ENCODE results near the gene RPL7A.

DNA sequence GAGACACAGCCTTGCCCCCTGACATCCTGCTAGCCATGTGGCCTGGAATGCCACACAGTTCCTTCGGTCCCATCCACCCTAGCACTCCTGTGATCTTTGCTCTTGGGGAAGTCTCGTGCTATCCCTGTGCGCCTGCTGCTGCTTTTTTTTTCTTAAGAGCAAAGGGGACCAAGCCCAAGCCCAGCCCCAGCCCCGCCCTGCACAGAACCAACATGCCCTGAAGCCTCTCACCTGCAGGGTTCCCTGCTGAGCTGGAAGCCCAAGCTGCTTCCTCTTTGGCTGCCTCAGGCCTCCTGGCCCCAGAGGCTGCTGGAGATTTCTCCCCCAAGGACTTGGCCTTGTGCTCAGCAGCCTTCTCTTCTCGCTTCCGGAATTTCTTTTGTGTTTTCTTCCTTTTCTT lies 13.9 kb upstream of the RPL7A start:
- TF ChIP-seq POLR2AphosphoS5 (IDR thresholded peaks at IDR 0.05; ENCODE audit: low read depth, low read length) (no peak), TAF1 (IDR thresholded peaks at IDR 0.05; ENCODE audit: borderline replicate concordance, insufficient read depth, low read length) (no peak), SIN3A (IDR thresholded peaks at IDR 0.05; ENCODE audit: borderline replicate concordance, insufficient read depth, low read length) (no peak), FOXP2 (optimal IDR thresholded peaks at IDR 0.05; ENCODE audit: borderline replicate concordance, extremely low read depth, extremely low read length, insufficient read depth) (no peak)
- TF ChIP-seq, protein P1, sequence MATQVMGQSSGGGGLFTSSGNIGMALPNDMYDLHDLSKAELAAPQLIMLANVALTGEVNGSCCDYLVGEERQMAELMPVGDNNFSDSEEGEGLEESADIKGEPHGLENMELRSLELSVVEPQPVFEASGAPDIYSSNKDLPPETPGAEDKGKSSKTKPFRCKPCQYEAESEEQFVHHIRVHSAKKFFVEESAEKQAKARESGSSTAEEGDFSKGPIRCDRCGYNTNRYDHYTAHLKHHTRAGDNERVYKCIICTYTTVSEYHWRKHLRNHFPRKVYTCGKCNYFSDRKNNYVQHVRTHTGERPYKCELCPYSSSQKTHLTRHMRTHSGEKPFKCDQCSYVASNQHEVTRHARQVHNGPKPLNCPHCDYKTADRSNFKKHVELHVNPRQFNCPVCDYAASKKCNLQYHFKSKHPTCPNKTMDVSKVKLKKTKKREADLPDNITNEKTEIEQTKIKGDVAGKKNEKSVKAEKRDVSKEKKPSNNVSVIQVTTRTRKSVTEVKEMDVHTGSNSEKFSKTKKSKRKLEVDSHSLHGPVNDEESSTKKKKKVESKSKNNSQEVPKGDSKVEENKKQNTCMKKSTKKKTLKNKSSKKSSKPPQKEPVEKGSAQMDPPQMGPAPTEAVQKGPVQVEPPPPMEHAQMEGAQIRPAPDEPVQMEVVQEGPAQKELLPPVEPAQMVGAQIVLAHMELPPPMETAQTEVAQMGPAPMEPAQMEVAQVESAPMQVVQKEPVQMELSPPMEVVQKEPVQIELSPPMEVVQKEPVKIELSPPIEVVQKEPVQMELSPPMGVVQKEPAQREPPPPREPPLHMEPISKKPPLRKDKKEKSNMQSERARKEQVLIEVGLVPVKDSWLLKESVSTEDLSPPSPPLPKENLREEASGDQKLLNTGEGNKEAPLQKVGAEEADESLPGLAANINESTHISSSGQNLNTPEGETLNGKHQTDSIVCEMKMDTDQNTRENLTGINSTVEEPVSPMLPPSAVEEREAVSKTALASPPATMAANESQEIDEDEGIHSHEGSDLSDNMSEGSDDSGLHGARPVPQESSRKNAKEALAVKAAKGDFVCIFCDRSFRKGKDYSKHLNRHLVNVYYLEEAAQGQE (IDR thresholded peaks at IDR 0.05; ENCODE audit: insufficient read depth in 1 of 2, low read depth in 2 of 2, low read length in 2 of 2) = no peak

Measured in PFSK-1 (cell line).